ENCODE measurements around the gene ATXN1. TPM values are rescaled to one million over a fixed set of nuclear protein-coding genes. Genes with fewer than 3 reads are reported as not detected.

Gene ATXN1
- polyA plus RNA-seq, 1 donor from 2014 or later = 28.2 TPM

DNA sequence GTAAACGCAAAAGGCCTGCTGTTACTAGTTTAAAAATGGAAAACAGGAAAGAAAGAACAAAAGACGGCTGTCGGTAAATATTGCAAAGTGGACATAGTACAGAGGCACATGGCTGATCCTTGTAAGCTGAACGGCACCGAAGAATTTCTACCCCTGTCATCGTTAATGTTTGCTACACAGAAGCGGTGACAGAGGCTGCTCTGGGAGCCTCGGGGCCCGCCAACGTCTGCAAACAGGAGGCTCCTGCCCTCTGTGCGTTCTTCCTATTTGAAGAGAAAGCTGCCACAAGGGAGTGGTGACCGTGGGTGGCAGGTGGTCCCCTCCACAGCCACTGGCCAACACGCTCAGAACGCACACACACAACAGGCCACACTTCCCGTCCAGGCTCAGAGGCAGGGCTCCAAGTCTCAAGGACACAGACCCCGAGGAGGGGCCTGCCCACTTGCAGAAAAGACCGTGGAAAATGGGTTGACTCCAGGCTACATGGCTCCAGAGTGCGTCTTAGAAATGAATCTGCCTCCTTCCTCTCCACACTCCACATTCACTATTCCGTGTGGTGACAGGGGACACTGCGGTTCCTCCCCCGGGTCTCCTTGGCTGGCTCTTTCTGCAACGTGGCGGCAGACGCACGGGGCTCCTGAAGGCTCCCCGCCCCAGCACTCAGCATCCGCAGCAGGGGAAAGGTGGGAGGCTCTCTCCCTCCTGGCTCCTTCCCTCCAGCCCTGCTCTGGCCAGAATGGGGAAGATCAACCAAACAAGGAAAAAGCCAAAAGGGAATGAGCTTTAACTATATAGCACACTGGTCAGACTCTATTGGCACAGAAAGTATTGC is 458.3 kb downstream of the ATXN1 start:
- Histone ChIP-seq H3K79me2 (replicated peaks; ENCODE audit: insufficient read depth, low read length) (no peaks in the 10 kb centered on the region), H3K27ac (ENCODE audit: low read length) (no peak overlapping the region), H4K20me1 (ENCODE audit: insufficient read depth) (no peaks in the 10 kb centered on the region), H3K4me3 (ENCODE audit: low read length) (no peak overlapping the region), H3K9me3 (ENCODE audit: low read length) (no peaks in the 10 kb centered on the region), H3K9ac (ENCODE audit: low read length) (no peak overlapping the region), H2AFZ (ENCODE audit: low read depth, low read length) (no peak overlapping the region), H3K9me2 (ENCODE audit: insufficient read depth, low read length) (no peaks in the 10 kb centered on the region), H3K36me3 (ENCODE audit: insufficient read depth, low read length) (no peaks in the 10 kb centered on the region), H3K4me2 (ENCODE audit: low read length) (no peak overlapping the region), H3K27me3 (ENCODE audit: insufficient read depth, low read depth, low read length) (no peaks in the 10 kb centered on the region), H3F3A (ENCODE audit: insufficient read depth, low read length, poor library complexity, severe bottlenecking) (no peaks in the 10 kb centered on the region)
- TF ChIP-seq, protein P1, sequence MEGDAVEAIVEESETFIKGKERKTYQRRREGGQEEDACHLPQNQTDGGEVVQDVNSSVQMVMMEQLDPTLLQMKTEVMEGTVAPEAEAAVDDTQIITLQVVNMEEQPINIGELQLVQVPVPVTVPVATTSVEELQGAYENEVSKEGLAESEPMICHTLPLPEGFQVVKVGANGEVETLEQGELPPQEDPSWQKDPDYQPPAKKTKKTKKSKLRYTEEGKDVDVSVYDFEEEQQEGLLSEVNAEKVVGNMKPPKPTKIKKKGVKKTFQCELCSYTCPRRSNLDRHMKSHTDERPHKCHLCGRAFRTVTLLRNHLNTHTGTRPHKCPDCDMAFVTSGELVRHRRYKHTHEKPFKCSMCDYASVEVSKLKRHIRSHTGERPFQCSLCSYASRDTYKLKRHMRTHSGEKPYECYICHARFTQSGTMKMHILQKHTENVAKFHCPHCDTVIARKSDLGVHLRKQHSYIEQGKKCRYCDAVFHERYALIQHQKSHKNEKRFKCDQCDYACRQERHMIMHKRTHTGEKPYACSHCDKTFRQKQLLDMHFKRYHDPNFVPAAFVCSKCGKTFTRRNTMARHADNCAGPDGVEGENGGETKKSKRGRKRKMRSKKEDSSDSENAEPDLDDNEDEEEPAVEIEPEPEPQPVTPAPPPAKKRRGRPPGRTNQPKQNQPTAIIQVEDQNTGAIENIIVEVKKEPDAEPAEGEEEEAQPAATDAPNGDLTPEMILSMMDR (IDR thresholded peaks at IDR 0.05; ENCODE audit: poor library complexity, severe bottlenecking) = no peak
- TF ChIP-seq SMC3 (conservative IDR thresholded peaks at IDR 0.05; ENCODE audit: poor library complexity) (no peak), EP300 (conservative IDR thresholded peaks at IDR 0.05; ENCODE audit: poor library complexity, severe bottlenecking) (no peak), MXI1 (conservative IDR thresholded peaks at IDR 0.05; ENCODE audit: poor library complexity, severe bottlenecking) (no peak), TAF1 (IDR thresholded peaks at IDR 0.05; ENCODE audit: low read depth) (no peak), RAD21 (conservative IDR thresholded peaks at IDR 0.05) (no peak), EZH2 (IDR thresholded peaks at IDR 0.05; ENCODE audit: borderline replicate concordance, insufficient read depth, low read length, poor library complexity, severe bottlenecking) (no peak), POLR2AphosphoS5 (IDR thresholded peaks at IDR 0.05) (no peak)
- TF ChIP-seq, protein P2, sequence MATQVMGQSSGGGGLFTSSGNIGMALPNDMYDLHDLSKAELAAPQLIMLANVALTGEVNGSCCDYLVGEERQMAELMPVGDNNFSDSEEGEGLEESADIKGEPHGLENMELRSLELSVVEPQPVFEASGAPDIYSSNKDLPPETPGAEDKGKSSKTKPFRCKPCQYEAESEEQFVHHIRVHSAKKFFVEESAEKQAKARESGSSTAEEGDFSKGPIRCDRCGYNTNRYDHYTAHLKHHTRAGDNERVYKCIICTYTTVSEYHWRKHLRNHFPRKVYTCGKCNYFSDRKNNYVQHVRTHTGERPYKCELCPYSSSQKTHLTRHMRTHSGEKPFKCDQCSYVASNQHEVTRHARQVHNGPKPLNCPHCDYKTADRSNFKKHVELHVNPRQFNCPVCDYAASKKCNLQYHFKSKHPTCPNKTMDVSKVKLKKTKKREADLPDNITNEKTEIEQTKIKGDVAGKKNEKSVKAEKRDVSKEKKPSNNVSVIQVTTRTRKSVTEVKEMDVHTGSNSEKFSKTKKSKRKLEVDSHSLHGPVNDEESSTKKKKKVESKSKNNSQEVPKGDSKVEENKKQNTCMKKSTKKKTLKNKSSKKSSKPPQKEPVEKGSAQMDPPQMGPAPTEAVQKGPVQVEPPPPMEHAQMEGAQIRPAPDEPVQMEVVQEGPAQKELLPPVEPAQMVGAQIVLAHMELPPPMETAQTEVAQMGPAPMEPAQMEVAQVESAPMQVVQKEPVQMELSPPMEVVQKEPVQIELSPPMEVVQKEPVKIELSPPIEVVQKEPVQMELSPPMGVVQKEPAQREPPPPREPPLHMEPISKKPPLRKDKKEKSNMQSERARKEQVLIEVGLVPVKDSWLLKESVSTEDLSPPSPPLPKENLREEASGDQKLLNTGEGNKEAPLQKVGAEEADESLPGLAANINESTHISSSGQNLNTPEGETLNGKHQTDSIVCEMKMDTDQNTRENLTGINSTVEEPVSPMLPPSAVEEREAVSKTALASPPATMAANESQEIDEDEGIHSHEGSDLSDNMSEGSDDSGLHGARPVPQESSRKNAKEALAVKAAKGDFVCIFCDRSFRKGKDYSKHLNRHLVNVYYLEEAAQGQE (IDR thresholded peaks at IDR 0.05; ENCODE audit: borderline replicate concordance) = no peak

DNA sequence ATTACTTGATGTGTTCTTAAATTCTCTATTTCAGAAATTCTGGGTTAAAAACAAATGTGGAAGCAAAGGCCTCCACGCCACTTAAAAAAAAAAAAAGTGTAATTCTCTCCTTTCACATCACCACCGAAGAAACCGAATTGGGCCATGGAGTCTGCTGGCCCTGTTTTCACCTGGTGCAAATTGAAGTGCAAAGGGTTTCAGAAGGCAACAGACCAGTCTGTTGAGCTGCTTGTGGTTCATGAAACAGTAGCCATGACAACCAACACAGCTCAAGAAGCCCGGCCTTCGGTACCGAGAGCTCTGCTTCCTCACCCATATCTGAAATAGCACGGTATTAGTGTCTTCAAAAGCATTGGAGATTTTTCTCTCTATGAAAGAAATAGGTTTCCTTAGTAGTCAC is 459.7 kb downstream of the ATXN1 start:
- H3K36me3 ChIP-seq (ENCODE audit: insufficient read depth, low read length) = no peaks in the 10 kb centered on the region
- H3K9me2 ChIP-seq (ENCODE audit: insufficient read depth, low read length) = no peaks in the 10 kb centered on the region
- no peaks in the 10 kb centered on the region for H3F3A ChIP-seq (ENCODE audit: insufficient read depth, low read length, poor library complexity, severe bottlenecking)
- H3K27ac ChIP-seq (ENCODE audit: low read length) = peak overlapping the region; percentile 15
- no peak overlapping the region for H3K9ac ChIP-seq (ENCODE audit: low read length)
- H3K27me3 ChIP-seq (ENCODE audit: insufficient read depth, low read depth, low read length) = no peaks in the 10 kb centered on the region
- H3K4me3 ChIP-seq (ENCODE audit: low read length) = peak overlapping the region; percentile 0
- H3K9me3 ChIP-seq (ENCODE audit: low read length) = no peaks in the 10 kb centered on the region
- no peak overlapping the region for H3K4me2 ChIP-seq (ENCODE audit: low read length)
- no peak overlapping the region for H2AFZ ChIP-seq (ENCODE audit: low read depth, low read length)
- TF ChIP-seq POLR2AphosphoS5 (IDR thresholded peaks at IDR 0.05) (no peak), EP300 (conservative IDR thresholded peaks at IDR 0.05; ENCODE audit: poor library complexity, severe bottlenecking) (no peak), EZH2 (IDR thresholded peaks at IDR 0.05; ENCODE audit: borderline replicate concordance, insufficient read depth, low read length, poor library complexity, severe bottlenecking) (no peak), MXI1 (conservative IDR thresholded peaks at IDR 0.05; ENCODE audit: poor library complexity, severe bottlenecking) (no peak), RAD21 (conservative IDR thresholded peaks at IDR 0.05) (no peak), SMC3 (conservative IDR thresholded peaks at IDR 0.05; ENCODE audit: poor library complexity) (no peak), TAF1 (IDR thresholded peaks at IDR 0.05; ENCODE audit: low read depth) (no peak)
- TF ChIP-seq, protein P1 (IDR thresholded peaks at IDR 0.05; ENCODE audit: poor library complexity, severe bottlenecking) = no peak
- TF ChIP-seq, protein P2 (IDR thresholded peaks at IDR 0.05; ENCODE audit: borderline replicate concordance) = no peak
- H4K20me1 ChIP-seq (ENCODE audit: insufficient read depth) = no peaks in the 10 kb centered on the region
- H3K79me2 ChIP-seq (replicated peaks; ENCODE audit: insufficient read depth, low read length) = no peaks in the 10 kb centered on the region

Measured in neural cell (in vitro differentiated cells).